GM21717 (cell line): ENCODE measurements around the gene COL18A1.
"Not testable (repeated sequence)": the region's sequence is repeated elsewhere in the genome, so short reads cannot be mapped to it uniquely, and the experiment has no call there.

Experiments
- ATAC-seq: cut with Tn5 transposase; IDR thresholded peaks from one replicate; pipeline ENCODE4 v1.9.1; 2021; ENCODE audit warnings: mild to moderate bottlenecking, moderate library complexity; ENCODE audit not compliant: unreplicated experiment

COL18A1 gene

GRCh38 chr21:45423968-45424853, 19.2 kb downstream of the COL18A1 start:
- ATAC-seq: no peak

DNA sequence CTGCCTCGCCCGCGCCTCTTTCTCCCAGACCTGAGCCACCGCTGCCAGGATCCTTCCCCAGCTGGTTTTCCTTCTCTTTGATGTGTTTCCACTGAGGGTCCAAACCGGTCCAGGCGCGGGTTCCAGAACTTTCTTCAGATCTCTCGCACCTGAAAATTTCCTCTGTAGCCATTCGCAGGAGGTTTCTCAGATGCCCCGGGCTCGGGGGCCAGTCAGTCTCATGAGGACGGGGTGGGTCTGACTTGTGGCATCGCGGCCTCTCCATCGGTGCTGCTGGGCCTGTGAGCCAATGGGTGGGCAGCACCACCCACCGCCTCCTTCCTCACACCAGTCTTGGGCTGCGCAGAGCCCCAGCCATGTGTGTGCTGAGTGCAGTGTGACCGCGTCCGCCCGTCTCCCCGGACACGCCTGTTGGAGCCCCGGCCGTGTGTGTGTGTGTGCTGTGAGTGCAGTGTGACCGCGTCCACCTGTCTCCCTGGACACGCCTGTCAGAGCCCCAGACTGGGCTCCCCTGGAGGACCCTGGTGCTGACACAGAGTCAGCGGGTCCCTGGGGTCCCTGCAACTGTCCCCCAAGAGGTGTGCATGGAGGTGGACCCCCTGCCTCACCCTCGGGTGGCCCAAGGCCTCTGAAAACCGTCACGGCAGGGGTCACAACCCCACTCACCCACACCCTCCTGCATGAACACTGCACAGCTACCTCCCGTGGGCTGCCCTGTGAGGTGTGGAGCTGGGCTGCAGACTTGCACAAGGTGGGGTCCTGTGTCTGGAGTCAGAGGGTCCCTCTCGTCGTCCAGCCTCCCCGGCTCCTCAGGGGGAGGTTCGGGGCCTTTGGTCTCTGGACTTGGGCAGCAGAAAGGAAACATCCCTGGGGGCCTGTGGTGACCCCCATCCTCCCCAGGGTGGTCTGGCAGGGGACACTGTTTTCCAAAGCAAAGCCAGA, 20.2 kb downstream of the COL18A1 start:
- ATAC-seq: no peak

DNA sequence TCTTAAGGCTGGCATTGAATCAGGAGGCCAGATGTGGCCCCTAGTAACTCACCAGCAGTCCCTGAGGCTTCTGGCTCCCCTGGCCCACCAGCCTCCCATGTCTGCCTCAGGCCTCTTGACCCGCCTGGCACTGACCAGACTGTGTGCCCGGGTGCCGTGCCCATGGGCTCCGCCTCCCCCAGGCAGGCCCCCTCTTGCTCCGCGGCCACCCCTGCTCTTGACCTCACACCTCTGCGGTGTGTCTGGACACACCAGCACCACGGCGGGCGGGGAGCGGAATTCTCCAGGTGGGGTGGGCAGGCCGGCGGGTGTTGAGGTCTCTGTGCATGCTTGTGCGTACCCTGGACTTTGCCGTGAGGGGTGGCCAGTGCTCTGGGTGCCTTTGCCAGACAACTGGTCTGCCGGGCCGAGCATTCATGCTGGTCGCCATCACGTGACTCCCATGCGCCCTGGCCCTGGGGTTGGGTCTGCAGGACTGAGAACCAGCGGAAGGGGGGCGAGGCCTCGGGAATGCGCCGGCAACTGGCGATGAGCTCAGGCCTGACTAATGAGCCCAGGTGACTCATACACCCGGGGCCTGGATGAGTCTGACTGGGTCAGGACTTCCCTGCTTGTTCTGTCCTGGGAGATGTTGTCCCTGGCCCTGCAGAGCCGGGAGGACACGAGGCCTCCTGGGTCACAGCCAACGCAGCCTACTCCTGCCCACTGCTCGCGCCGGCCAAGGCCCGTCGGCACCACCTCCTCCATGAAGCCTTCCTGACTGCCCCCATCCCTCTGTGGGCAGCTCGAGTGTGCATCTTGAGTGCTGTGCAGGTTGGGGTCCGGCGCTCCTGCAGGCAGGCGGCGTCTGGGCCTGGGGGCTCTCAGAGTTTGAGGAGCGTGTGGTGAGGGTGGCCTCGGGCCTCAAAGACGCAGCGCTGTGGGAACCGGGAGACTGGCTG, 22.6 kb downstream of the COL18A1 start:
- ATAC-seq: no peak

GRCh38 chr21:45428534-45428933, 23.6 kb downstream of the COL18A1 start:
- ATAC-seq: no peak

GRCh38 chr21:45429221-45430175, 24.5 kb downstream of the COL18A1 start:
- ATAC-seq: no peak

DNA sequence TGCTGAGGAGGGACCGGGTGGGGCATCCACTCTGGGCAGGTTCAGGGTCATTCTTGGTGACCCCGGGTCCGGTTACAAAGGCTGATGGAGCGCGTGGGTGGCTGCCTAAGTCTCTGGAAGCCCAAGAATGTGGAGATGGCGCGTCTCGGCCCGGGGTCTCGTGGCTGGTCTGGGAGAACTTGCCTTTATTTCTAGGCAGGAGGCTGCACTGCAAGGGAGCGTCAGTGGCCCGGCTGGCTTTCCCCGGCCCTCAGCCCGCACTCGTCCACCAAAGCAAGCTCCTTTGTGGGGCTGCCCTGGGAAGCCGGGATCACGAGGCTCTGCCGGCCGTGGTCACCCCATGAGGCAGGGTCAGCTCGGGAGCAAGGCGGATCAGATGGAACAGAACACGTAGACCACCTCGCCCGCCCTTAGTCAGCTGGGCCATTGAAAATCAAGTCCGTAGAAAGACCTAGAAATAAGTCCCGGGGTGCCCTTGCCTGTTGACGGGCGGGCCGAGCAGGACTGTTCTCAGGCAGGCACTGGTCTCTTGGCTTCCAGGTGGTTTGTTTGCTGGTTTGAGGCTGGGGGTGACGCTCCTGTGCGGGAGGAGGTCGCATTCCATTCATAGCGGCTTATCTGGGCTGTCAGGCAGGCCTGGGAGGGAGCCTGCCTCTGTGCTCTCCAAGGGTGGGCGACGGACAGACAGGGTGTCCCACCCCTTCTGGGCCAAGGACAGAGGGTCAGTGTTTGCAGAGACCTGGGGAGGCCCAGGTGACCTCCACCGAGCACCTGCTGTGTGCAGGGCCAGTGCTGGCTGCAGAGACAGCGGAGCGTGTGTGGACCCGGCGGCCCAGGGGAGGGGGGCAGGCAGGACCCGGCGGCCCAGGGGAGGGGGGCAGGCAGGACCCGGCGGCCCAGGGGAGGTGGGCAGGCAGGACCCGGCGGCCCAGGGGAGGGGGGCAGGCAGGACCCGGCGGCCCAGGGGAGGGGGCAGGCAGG, 25.8 kb downstream of the COL18A1 start:
- no peak for ATAC-seq

GRCh38 chr21:45431781-45432572, 27.0 kb downstream of the COL18A1 start:
- ATAC-seq: no peak

GRCh38 chr21:45432575-45433255, 27.8 kb downstream of the COL18A1 start:
- ATAC-seq: no peak

- no peak for ATAC-seq
These were observed 28.3 kb downstream of the COL18A1 start for GRCh38 chr21:45433301-45433700.

GRCh38 chr21:45433911-45434644, 29.1 kb downstream of the COL18A1 start:
- no peak for ATAC-seq

- no peak for ATAC-seq
These were observed 29.8 kb downstream of the COL18A1 start for GRCh38 chr21:45434645-45435217.

DNA sequence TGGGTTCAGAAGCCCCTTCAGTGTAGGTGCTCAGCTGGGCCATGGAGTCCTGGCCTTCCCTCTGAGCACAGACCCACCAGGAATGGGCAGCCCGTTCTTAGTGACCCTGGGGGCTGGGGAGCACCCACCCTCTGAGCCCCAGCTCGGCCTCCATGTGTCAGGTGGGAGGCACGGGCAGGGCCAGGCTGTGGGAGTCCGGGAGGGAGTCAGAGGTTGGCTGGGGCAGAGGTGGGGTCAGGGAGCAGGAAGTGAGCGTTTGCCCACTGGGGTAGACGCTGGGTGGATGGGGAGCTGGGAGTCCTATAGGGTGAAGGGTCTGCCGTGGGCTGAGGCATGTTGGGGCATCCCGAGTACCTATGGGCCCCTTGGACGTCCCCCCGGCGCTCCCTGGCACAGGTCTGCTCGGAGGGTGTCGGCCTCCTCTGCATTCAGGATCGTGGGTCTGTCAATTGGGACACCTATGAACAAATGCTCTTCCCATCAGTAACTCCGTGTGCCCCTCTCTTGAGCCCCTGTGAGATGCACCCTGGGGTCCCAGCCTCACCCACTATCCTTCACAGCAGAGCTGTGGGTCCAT, 30.5 kb downstream of the COL18A1 start:
- ATAC-seq: no peak

GRCh38 chr21:45436351-45437065, 31.5 kb downstream of the COL18A1 start:
- ATAC-seq: no peak

DNA sequence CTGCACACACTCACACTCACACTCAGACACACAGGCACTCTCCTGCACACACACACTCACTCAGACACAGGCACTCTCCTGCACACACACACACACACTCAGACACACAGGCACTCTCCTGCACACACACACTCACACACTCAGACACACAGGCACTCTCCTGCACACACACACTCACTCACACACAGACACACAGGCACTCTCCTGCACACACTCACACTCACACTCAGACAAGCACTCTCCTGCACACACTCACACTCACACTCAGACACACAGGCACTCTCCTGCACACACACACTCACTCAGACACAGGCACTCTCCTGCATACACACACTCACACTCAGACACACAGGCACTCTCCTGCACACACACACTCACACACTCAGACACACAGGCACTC, 32.9 kb downstream of the COL18A1 start:
- ATAC-seq: not testable (repeated sequence)
